Spinal cord (tissue), 10 donors: ENCODE results near the gene ZNF862. TPM values are rescaled to one million over a fixed set of nuclear protein-coding genes. Genes with fewer than 3 reads are reported as not detected.
A peak's percentile ranks its signal among the peaks of the same experiment; 100 is the strongest.
"Not testable (repeated sequence)": the region's sequence is repeated elsewhere in the genome, so short reads cannot be mapped to it uniquely, and the experiment has no call there.

Source experiments
- DNase-seq, 6 donors: peaks; one replicate each; pipeline versions ENCODE4 v3.0.0 to v3.0.0-alpha.2; 2013 to 2015; ENCODE audit warnings: low spot score in 6 of 6, low read depth in 4 of 6
- H3K27ac ChIP-seq: one replicate; pipeline ENCODE4 v1.5.1; 2013; ENCODE audit warnings: low read depth, low read length, control low read depth
- H3K27me3 ChIP-seq: one replicate; pipeline ENCODE4 v1.6.1; 2013; ENCODE audit warnings: low read length; ENCODE audit not compliant: control insufficient read depth, insufficient read depth
- H3K36me3 ChIP-seq: one replicate; pipeline ENCODE4 v1.6.1; 2013; ENCODE audit warnings: low read length; ENCODE audit not compliant: control insufficient read depth, insufficient read depth
- H3K4me1 ChIP-seq: one replicate; pipeline ENCODE4 v1.6.1; 2013; ENCODE audit warnings: low read length; ENCODE audit not compliant: control insufficient read depth, insufficient read depth
- H3K4me3 ChIP-seq: one replicate; pipeline ENCODE4 v1.5.1; 2013; ENCODE audit warnings: low read depth, low read length, control low read depth
- H3K9me3 ChIP-seq: one replicate; pipeline ENCODE4 v1.6.1; 2013; ENCODE audit warnings: low read length; ENCODE audit not compliant: control insufficient read depth, insufficient read depth
- WGBS: methylation state at CpG from one replicate; pipeline ENCODE4 v1.1.5; 2013; ENCODE audit warnings: missing lambda C conversion rate; ENCODE audit not compliant: insufficient coverage; 5-methylcytosine and 5-hydroxymethylcytosine counted together
- polyA plus RNA-seq, 2 donors: library from polyadenylated mRNA; unstranded; fragments of 120-200 nt; gene quantifications; one replicate each; pipeline ENCODE4 v1.2.1, GENCODE V29; 2013; ENCODE audit not compliant: insufficient read length in 2 of 2
- small RNA-seq: library from RNA; depleted of rRNA; stranded (forward); fragments of <200 nt; gene quantifications from one replicate; pipeline ENCODE3, GENCODE V24; 2014; ENCODE audit warnings: low replicate concordance
- total RNA-seq, 2 donors: library from RNA; depleted of rRNA in 1 of 2; stranded (reverse); fragments of 120-200 nt in 1 of 2; fragments of >200 nt in 1 of 2; gene quantifications; one replicate each; pipeline versions ENCODE4 v1.2.3 to v1.2.4, GENCODE V29; 2013 to 2014
- donor health status: healthy.

ZNF862 gene
- total and polyA plus RNA-seq, 4 donors, result 10.3 to 27.9 (median 22.2) TPM

- Histone ChIP-seq H3K27ac (no peak overlapping the region), H3K4me3 (no peak overlapping the region), H3K27me3 (no peaks in the 10 kb centered on the region), H3K4me1 (peaks cover 44% of the 10 kb centered on the region), H3K36me3 (peaks cover 23% of the 10 kb centered on the region), H3K9me3 (no peaks in the 10 kb centered on the region)
- WGBS, result no CpG with 5 or more reads among the region's 4 CpGs
- DNase-seq, result no peak
Measured at GRCh38 chr7:149886018-149886415, 47.8 kb downstream of the ZNF862 start.

DNA sequence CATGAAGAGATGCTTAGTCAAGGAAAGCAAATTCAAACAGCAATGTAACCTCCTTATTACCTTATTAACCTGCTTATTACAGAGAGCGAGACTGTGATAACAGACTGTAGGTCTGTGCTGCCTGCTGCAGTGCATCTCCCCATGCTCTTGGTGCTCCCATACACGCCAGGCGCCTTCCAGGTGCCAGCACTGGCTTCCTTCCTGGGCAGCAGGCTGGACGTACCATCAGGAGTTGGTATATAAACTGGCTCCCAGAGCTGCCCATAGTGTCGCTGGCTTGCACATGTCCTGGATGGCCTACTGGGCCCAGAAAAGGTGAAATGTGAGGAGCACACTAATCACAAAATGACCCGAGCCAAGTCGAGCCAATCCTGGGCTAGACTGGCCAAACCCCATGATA is 49.1 kb downstream of the ZNF862 start:
- 95% methylated on average over 5 of the region's 7 CpGs for WGBS
- no peak overlapping the region for H3K4me3 ChIP-seq

GRCh38 chr7:149890715-149891114 is 52.5 kb downstream of the ZNF862 start:
- no CpG with 5 or more reads among the region's 2 CpGs for WGBS
- not testable (repeated sequence) for H3K27me3 ChIP-seq, DNase-seq, H3K9me3 ChIP-seq, H3K36me3 ChIP-seq, H3K4me1 ChIP-seq, H3K4me3 ChIP-seq, H3K27ac ChIP-seq

More for the DNA sequence above, 49.1 kb downstream of the ZNF862 start:
- H3K27me3 ChIP-seq, result no peaks in the 10 kb centered on the region
- H3K9me3 ChIP-seq, result no peaks in the 10 kb centered on the region
- no peak for DNase-seq
- peaks cover 31% of the 10 kb centered on the region for H3K4me1 ChIP-seq
- H3K27ac ChIP-seq, result no peak overlapping the region
- peaks cover 11% of the 10 kb centered on the region for H3K36me3 ChIP-seq

DNA sequence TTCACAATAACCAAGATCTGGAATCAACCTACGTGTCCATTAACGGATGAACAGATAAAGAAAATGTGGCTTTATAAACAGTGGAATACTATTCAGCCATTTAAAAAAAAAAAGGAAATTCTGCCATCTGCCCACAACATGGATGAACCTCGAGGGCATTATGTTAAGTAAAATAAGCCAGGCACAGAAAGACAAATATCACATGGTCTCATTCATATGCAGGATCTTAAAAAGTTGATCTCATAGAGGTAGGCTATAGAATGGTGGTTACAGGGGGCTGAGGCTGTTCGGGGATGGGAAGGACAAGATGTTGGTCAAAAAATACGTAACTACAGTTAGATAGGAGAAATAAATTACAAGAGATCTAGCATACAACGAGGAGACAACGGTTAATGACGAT is 56.8 kb downstream of the ZNF862 start:
- not testable (repeated sequence) for H3K27ac ChIP-seq, H3K9me3 ChIP-seq, H3K36me3 ChIP-seq, DNase-seq, H3K4me3 ChIP-seq, H3K4me1 ChIP-seq, H3K27me3 ChIP-seq
- no CpG with 5 or more reads among the region's 8 CpGs for WGBS

DNA sequence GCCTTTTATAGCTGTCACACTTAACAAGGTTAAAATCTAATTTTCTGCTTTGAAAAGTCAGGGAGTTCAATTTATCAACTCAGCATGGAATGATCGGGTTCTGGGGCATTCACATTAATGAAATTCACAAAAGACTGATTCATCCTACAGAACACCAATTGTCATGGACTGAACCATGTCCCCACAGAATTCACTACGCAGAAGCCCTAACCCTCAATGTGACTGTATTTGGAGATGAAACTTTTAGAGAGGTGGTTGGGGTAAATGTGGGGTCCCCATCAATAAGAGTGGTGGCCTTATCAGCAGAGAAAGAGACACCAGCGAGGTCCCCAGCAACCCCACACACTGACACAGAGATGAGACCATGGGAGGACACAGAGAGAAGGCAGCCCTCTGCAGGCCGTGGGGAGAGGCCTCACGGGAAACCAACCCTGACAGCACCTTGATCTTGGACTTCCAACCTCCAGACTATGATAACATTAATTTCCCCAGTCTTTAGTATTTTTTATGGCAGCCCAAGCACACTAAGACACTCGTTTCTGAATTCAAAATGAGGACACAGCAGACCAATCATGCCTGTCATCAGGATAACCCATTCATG is 69.7 kb downstream of the ZNF862 start:
- H3K27me3 ChIP-seq, H3K4me1 ChIP-seq, H3K27ac ChIP-seq, H3K4me3 ChIP-seq, H3K9me3 ChIP-seq, H3K36me3 ChIP-seq: not testable (repeated sequence)
- DNase-seq, result peak in 1 of 6 donors; percentile 40
- 24% methylated on average over 2 of the region's 6 CpGs for WGBS

GRCh38 chr7:149910219-149910618 is 72.0 kb downstream of the ZNF862 start:
- not testable (repeated sequence) for H3K27ac ChIP-seq, H3K36me3 ChIP-seq, H3K9me3 ChIP-seq, H3K4me3 ChIP-seq, H3K4me1 ChIP-seq, H3K27me3 ChIP-seq
- no CpG with 5 or more reads among the region's 9 CpGs for WGBS
- peak in 1 of 6 donors; percentile 53 for DNase-seq

DNA sequence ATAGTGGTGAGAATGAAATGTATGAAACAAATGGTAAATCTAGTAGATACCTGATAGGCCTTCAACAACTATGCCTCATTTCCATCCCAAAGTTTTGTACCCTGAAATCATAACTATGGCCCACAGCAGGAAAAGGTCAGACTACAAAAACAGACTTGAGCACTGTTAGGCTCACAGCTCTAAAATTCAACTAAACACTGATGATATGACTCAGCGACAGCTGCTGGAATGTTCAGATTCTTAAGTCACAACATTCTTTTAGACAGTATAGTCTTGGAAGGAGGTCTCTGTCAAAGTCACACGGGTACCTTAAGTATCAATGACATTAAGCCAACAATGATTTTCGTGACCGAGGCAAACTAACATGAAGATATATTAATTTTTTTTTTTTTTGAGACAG is 74.0 kb downstream of the ZNF862 start:
- H3K27ac ChIP-seq, H3K9me3 ChIP-seq, H3K4me1 ChIP-seq, DNase-seq, H3K4me3 ChIP-seq, H3K36me3 ChIP-seq, H3K27me3 ChIP-seq: not testable (repeated sequence)
- WGBS, result no CpG with 5 or more reads among the region's 4 CpGs

Small RNA genes within 50 kb of the gene (small RNA-seq; reads per million reads assigned to genes)
- gene AC093458.1, result not detected

Other genes starting within 250 kb of the ZNF862 start
- gene ZNF467, start 64.8 kb upstream of the ZNF862 start, total RNA-seq, result 1 to 10 TPM; 2.8 to 4.1 TPM
- gene ZNF467, start 64.8 kb upstream of the ZNF862 start, polyA plus RNA-seq, result 10 to 100 TPM; 11.6 to 17.5 TPM
- 100 to 1,000 TPM in 1 of 2 donors, 10 to 100 TPM in 1; 85.9 to 146 TPM for gene ATP6V0E2, start 35.6 kb downstream of the ZNF862 start, total RNA-seq
- 100 to 1,000 TPM; 358 to 359 TPM for gene ATP6V0E2, start 35.6 kb downstream of the ZNF862 start, polyA plus RNA-seq